Measurements from ENCODE around the gene AGXT.

- TF ChIP-seq CTCF (conservative IDR thresholded peaks at IDR 0.05) (no peak), ZFX (IDR thresholded peaks at IDR 0.05) (no peak)
Measured at GRCh38 chr2:240919786-240920782, 51.5 kb downstream of the AGXT start.

Data from C4-2B (cell line).